ENCODE measurements around the gene ZSWIM4. TPM values are rescaled to one million over a fixed set of nuclear protein-coding genes. Genes with fewer than 3 reads are reported as not detected.
A peak's percentile ranks its signal among the peaks of the same experiment; 100 is the strongest.

Gene ZSWIM4
- total and polyA plus RNA-seq, 2 of the 13 experiments (the other 11 are each of a cell fraction or from before 2014, with no cell fraction given), result 0.33 to 0.86 TPM

GRCh38 chr19:13877303-13877702 lies 82.1 kb downstream of the ZSWIM4 start:
- H3K4me3 ChIP-seq (replicated peaks in 1 of 3; ENCODE audit: insufficient read depth in 1 of 3, low read depth in 2 of 3, low read length in 3 of 3), result no peak overlapping the region
- H4K20me1 ChIP-seq (ENCODE audit: insufficient read depth, low read length), result no peaks in the 10 kb centered on the region
- FAIRE-seq, result no peak
- no peak overlapping the region for H2AFZ ChIP-seq (ENCODE audit: low read length)
- POLR2A ChIA-PET, result no interaction called here
- no peaks in the 10 kb centered on the region for H3K36me3 ChIP-seq (replicated peaks in 1 of 2; ENCODE audit: control insufficient read depth in 1 of 2, insufficient read depth in 2 of 2, low read length in 2 of 2)
- WGBS (ENCODE audit: low lambda C conversion rate), result 71% methylated on average over 10 of the region's 27 CpGs
- no peak overlapping the region for H3K4me2 ChIP-seq (ENCODE audit: low read depth, low read length)
- H3K9me3 ChIP-seq (ENCODE audit: low read length), result no peaks in the 10 kb centered on the region
- peaks cover 29% of the 10 kb centered on the region for H3K4me1 ChIP-seq (ENCODE audit: insufficient read depth, low read length)
- no peaks in the 10 kb centered on the region for H3K79me2 ChIP-seq (ENCODE audit: insufficient read depth, low read length)
- in situ Hi-C loops (cut with HindIII; ENCODE audit: extremely low pct_ligation_motif_present, low pct_unique_long_range_greater_than_20kb), result loop anchor here (10.0 to 25.0 kb wide), 2 partner anchors 283 to 535 kb away; partner anchors contain the start of gene DDX39A
- H3K9ac ChIP-seq (ENCODE audit: insufficient read depth, low read depth, low read length), result no peak overlapping the region
- no peaks in the 10 kb centered on the region; a peak in 1 of 5 replicates for H3K27me3 ChIP-seq (ENCODE audit: control insufficient read depth in 1 of 2, insufficient read depth in 2 of 2, low read length in 2 of 2)
- intact Hi-C loops (cut with micrococcal nuclease; ENCODE audit: unreplicated experiment), result no loop called here
- no peak for TF ChIP-seq PAX8 (CRISPR knock-in tag; IDR thresholded peaks at IDR 0.05; ENCODE audit: borderline replicate concordance)
- no peak for TF ChIP-seq KDM5B (CRISPR knock-in tag; IDR thresholded peaks at IDR 0.05; ENCODE audit: borderline replicate concordance)
- TF ChIP-seq, protein P1, sequence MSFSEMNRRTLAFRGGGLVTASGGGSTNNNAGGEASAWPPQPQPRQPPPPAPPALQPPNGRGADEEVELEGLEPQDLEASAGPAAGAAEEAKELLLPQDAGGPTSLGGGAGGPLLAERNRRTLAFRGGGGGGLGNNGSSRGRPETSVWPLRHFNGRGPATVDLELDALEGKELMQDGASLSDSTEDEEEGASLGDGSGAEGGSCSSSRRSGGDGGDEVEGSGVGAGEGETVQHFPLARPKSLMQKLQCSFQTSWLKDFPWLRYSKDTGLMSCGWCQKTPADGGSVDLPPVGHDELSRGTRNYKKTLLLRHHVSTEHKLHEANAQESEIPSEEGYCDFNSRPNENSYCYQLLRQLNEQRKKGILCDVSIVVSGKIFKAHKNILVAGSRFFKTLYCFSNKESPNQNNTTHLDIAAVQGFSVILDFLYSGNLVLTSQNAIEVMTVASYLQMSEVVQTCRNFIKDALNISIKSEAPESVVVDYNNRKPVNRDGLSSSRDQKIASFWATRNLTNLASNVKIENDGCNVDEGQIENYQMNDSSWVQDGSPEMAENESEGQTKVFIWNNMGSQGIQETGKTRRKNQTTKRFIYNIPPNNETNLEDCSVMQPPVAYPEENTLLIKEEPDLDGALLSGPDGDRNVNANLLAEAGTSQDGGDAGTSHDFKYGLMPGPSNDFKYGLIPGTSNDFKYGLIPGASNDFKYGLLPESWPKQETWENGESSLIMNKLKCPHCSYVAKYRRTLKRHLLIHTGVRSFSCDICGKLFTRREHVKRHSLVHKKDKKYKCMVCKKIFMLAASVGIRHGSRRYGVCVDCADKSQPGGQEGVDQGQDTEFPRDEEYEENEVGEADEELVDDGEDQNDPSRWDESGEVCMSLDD (CRISPR knock-in tag; IDR thresholded peaks at IDR 0.05; ENCODE audit: borderline replicate concordance), result no peak
- 0 out of 2 replicates have a peak, but pooled peaks have one; percentile 58 for TF ChIP-seq HNRNPL (IDR thresholded peaks at IDR 0.05; ENCODE audit: low read depth, low read length)
- TF ChIP-seq ZNF687 (CRISPR knock-in tag; IDR thresholded peaks at IDR 0.05), result peak; percentile 26; the same call in 1 of the 2 replicates
- TF ChIP-seq SMARCE1 (IDR thresholded peaks at IDR 0.05; ENCODE audit: borderline replicate concordance), result no peak
- CTCF ChIA-PET (ENCODE audit: low intra/inter-chr PET ratio, low total read pairs), result no interaction called here
- no TSS peak for BruUV-seq (replicated peaks)
- no peak for DNase-seq (ENCODE audit: low spot score)
- ATAC-seq, result no peak
- H3K27ac ChIP-seq (ENCODE audit: extremely low read length, insufficient read depth, low read length), result no peak overlapping the region
